Skin epidermis (tissue), 12 donors: Measurements from ENCODE around the gene ITSN2.

Experiments
- H3K27ac ChIP-seq, 21 experiments: fragments of 200-600 bp; sonication (generic) in 11 of 21; one replicate each; pipeline ENCODE4 v1.5.0; 2020; ENCODE audit warnings: mild to moderate bottlenecking in 3 of 21, inconsistent platforms in 2 of 21, moderate library complexity in 2 of 21
- H3K4me3 ChIP-seq, 7 experiments: fragments of 200-600 bp; sonication (generic) in 2 of 7; one replicate each; pipeline ENCODE4 v1.5.0; 2020; ENCODE audit warnings: inconsistent platforms in 2 of 7, mild to moderate bottlenecking in 2 of 7, moderate library complexity in 1 of 7

ITSN2 gene

DNA sequence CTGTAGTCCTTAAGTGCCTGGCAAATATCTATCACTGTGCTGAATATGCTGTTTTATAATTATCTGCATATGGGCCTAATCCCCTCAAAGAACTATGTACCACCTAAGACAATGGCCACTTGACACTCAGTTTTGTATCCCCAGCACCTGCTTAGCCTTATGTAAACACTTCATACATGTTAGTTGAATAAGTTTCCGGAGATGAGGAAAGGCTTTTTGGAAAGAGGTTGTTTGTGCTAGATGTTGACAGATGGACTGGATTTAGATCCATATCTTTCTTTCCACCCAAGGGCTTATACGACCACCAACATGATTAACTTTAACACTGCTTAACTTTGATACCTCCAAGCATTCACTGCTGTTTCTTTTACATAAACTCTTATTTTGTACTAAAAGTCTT lies 122.2 kb downstream of the ITSN2 start:
- H3K4me3 ChIP-seq, result no peak overlapping the region
- H3K27ac ChIP-seq, result no peak overlapping the region

DNA sequence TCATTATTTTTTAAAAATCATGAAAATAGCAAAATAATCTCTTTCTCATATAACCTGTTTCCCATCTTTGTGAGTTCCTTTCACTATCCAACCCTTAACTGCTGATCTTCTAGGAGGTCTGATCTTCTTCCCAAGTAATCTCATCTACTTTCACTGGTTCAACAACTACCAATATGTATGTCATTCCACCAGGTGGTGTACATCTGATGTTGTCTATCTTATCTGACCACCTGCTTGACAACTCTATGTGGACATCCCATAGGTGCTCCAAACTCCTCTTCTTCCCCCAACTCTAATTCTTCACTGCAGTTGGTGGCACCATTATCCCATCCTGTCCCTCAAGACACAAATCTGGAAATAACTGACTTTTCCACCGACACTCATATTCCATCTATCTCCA lies 123.0 kb downstream of the ITSN2 start:
- no peak overlapping the region for H3K27ac ChIP-seq
- H3K4me3 ChIP-seq, result no peak overlapping the region

DNA sequence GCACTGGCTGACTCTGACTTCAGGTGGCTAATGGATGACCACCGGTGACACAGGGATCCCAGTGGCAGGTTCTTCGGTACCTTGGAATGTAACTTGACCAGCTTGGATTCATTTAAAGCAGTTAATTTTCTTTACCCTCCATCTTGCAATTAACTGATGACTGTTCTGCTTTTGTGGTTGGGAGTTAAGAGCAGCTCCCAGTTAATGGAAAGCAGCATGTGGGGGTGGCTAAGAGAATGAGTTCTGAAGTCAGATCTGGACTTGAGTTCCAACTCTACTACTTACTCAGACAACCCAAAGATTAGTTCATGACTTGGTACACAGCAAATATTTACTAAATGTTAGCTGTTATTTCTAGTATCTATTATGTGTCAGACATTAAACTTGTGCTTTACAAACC lies 127.0 kb downstream of the ITSN2 start:
- H3K4me3 ChIP-seq, result no peak overlapping the region
- no peak overlapping the region for H3K27ac ChIP-seq

DNA sequence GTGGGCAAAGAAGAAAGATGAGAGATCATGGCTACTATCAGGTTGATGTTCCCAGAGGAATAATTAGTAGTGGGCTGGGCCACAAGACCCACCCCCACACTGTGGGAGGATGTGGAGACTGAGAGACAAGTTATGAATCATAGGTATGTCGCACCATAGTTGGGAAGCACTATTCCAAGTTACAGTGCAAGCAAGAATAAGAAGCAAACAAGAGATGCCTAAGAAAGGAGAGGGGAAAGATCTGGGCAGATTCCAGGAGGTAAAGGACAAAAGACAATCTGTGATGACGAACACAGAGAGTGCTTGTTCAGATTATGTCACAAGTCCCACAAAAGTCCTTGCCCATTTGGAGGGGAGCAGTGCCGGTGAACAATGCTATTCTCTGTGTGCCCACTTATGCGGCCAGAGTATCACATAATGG lies 128.9 kb downstream of the ITSN2 start:
- Histone ChIP-seq H3K4me3 (no peak overlapping the region), H3K27ac (no peak overlapping the region)

DNA sequence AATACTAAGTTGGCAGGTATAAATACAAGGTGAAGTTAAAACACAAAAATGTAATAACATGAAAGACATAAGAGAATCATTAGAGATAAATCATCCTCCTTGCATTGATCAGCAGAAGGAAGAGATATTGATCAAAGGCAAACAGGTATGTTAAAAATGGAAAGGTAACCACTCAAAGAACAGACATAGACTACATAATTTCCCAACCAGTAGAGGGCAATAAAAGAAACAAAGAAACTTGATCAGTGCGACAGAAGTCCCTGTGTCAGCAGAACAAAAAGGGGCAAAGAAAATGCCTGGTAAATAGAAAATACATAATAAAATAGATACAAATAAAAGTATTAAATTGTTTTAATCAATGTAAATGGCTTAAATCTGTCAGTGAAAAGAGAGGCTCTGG lies 131.9 kb downstream of the ITSN2 start:
- Histone ChIP-seq H3K4me3 (no peak overlapping the region), H3K27ac (no peak overlapping the region)

DNA sequence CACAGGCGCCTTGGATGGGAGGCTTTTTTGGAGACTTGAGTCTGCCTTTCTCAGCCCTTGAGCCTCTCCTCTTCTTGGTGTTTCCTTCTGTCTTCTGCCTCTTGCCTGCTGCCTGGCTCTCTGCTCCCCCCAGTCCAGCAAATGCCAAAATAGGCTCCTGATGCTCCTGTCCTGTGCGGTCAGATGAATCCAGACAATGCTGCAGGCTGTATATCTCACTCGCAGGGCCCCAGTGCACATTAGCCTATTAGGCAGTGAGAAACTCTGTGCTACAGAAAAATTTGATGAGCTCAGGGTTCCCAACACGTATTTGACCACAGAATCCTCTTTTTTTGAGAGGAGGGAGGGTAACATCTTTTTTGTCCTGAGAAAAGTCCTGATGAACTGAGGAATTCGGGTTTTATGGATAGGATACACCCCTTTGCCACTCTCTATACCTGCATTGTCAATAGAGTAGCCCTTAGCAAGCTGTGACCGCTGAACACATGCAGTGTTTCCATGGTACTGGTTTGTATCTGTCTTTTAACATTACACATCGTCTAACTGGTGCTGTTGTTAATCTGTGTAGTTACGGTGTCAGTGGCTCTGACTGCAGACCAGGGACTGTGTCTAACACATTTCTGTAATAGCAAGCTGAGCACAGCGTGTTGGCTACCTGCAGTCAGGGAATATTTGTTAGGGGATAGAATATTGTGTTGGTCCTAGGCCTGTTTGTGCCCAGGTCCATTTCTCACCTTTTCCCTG lies 134.7 kb downstream of the ITSN2 start:
- no peak overlapping the region for H3K27ac ChIP-seq
- no peak overlapping the region for H3K4me3 ChIP-seq

DNA sequence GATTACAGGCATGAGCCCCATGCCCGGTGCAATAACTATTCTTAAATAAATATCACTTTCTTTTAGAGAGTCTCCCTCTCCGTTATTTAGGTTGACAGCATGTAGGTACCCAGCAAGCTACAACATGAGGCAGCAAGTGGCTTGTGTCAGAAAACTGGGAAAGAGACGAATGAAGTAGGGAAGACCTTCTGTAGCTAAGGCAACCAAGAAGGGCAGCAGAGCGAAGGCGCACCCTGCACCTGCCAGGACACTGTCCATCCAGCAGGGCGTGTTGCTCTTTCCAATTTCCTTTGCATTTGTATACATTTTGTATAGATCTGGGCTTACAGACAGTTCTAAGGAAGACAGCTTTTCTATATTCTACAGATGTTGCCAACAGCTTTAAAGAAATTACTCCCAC lies 137.4 kb downstream of the ITSN2 start:
- Histone ChIP-seq H3K27ac (no peak overlapping the region), H3K4me3 (no peak overlapping the region)

DNA sequence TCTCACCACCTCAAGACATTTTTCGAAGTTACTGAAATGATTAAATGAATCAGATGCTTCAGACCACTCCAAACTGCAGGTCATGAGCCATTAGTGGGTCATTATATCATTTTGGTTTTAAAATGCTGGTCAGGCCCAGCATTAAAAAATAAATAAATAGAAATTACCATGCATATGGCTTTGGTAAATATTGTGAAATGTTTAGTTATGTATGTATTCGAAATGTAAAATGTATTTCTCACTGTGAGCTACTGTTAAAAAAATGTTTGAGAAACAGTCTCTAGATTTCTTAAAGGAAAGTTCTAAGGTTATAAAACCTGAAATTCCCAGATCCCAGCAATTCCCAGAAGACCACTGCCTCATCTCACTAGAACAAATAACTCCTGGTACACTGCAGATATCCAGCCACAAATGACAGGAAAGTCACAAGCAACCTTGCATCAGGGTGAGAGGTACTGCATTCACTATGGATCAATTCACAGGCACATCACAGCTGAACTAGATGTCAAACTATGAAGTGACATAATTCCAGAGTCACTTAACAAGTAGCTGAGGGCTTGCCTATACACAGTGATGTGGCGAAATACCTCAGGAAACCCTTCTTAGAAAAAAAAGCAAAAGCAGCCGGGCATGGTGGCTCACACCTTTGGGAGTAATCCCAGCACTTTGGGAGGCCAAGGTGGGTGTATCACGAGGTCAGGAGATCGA lies 138.8 kb downstream of the ITSN2 start:
- Histone ChIP-seq H3K4me3 (no peak overlapping the region), H3K27ac (no peak overlapping the region)

DNA sequence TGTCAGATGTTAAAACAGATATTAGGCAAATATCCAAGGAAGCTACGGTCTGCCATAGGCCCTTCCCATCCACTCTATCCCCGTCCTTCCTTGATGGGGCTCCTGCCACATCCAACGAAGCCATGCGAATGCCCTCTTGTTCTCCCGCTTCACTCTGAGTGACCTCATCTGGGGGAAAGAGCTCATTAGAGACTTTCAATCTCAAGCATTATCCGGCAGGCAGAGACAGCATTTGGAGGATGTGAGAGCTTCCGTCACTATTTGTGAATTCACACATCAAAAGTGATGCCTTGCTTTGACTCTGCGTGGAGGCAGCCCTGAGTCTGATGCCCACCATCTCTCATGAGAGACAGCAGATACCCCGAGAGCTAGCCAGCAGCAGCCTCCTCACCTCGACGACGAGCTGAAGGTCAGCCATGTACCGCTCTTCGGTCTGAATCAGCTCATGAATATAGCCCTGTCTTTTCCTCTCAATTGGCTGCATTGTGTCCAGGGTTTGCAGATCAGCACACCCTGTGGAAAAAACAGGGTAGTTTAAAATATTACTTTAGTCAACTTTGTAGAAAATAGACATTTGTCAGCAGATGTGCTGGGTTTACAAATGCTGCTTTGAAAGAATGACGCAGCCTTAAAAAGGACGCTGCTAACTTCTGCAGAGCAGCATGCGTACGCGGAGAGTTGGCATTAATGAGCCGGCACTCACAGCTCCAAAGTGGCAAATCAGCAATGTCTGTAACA lies 139.6 kb downstream of the ITSN2 start:
- H3K4me3 ChIP-seq, result no peak overlapping the region
- H3K27ac ChIP-seq, result no peak overlapping the region

DNA sequence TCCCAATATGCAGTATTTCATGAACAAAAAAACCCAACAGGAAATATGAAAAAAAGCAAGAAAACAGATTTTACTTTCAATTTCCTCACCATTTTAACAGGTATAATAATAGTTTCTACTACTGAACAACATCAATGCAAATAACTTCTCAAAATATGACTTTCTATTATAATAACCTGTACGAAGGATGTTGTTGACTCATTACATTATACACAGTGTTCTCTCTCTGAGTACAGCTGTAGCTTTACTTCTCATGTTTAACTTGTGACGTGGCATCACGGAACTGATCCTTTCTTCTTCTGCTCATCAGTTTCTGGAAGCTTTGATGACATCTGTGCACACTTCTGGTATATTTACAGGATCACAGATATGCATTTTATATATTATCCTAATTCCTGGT lies 145.5 kb downstream of the ITSN2 start:
- Histone ChIP-seq H3K4me3 (no peak overlapping the region), H3K27ac (no peak overlapping the region)

DNA sequence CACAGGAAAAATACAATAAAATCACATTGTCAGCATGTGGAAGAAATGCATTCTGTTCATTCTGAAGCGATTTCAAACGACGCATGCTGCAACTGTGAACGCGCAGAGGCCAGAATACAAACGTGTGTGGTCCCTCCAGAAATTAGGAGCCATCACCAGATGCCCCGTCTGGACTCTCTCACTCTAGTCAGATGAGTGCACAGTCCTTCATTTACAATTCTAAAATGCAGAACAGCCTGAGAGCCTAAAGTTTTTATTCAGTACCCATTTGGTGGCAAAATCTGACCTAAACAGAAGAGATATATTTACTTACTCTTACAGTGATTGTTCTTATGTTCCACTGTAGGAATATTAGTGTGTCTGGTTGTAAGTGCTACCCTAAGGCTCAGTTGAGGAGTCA lies 148.9 kb downstream of the ITSN2 start:
- Histone ChIP-seq H3K27ac (no peak overlapping the region), H3K4me3 (no peak overlapping the region)

DNA sequence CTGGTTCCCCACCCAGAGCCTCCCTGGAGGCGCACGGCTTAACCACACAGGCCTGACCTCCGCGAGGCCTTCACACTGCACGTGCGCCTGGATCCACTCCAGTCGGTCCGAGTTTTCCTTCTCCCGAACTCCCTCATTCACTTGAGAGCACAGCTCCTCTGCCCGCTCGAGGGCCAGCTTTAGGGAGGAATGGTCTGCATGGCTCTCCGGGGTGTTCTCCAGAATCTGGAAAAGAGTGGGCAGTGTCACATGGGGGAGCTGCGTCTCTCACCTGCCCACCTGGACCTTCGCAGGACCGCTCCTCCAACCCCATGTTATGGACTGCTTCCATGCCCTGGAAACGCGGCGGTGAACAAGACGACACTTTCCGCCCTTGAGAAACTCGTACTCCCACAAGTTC lies 149.6 kb downstream of the ITSN2 start:
- H3K27ac ChIP-seq, result no peak overlapping the region
- no peak overlapping the region for H3K4me3 ChIP-seq

DNA sequence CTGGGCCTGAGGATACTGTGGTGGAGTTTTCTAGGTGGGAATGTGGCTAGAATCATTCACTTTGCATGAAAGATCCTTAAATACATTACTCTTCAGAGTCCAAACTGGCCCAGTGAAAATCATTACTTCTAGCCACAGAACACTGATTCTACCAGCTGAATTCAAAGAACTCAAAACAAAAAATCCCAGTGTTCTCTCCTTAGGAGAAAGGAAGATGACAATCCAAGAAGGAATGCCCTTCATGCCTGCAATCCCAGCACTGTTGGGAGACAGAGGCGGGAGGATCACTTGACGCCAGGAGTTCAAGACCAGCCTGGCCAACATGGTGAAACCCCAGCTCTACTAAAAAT lies 150.3 kb downstream of the ITSN2 start:
- Histone ChIP-seq H3K4me3 (no peak overlapping the region), H3K27ac (no peak overlapping the region)

DNA sequence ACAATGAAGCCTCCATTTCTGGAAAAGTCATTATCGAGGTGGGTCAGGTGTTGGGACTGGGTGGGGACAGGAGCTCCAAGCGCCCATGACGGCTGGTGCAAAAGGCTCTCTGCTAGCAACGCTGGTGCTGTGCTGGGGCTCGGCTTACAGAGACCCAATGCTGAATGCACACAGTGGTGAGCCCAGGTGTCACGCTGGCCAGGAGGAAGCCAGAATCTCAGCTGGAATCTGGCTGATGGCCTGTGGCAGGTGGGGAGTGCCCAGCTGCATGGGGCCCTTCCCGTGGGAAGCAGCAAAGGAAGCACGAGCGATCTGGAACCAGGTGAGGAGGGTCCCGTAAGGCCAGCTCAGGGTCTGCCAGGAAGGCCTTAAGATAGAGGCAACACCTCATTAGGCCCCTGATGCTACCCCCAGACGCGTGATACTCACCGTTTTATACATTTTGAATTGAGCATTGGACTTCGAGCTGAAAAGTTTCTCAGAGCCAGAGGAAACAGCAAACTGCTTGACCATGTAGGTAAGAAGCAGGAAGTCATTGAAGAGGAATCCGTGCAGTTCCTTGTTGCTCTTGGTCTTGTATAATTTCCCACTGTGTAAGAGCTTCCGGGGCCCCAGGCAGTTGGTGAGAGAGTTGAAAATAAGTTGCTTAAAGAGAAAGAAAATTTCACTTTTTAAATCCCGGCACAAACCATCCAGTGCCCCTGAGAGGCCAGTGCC lies 150.8 kb downstream of the ITSN2 start:
- Histone ChIP-seq H3K27ac (no peak overlapping the region), H3K4me3 (no peak overlapping the region)

DNA sequence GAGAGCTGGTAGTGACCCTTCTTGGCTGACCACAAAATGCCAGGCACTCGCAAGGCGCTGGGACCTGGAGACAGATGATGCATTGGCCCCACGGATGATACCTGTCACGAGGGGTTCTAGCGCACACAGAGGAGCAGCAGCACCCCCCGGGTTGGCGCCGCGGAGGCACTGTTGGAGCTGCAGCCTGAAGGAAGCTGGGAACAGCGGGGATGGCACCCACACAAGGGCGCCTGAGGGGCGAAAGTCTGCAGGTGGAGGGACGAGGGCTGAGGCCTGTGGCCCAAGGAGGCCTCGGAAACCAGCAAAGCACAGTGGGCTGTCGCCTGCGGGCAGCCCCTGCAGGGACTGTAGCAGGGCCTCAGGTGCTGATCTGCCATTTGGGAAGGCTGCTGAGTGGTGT lies 151.8 kb downstream of the ITSN2 start:
- no peak overlapping the region for H3K27ac ChIP-seq
- H3K4me3 ChIP-seq, result no peak overlapping the region

DNA sequence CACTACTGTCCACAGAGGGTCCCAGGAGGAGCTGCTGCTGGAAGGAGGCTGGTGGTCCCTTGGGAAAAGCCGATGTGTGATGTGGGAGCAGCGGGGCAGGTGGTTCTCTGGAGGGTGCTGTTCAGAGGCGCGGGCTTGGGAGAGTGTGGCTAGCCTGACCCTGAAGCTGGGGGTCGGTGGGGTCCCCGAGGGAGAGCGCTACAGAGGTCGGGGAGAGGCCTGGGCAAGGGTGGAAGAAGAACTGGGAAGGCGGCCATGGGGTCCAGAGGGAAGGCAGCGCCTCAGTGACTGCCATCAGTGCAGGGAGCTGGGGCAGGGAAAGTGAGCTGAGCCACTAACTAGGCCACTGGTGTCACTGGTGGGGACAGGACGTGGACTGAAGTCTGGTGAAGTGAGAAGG lies 153.0 kb downstream of the ITSN2 start:
- no peak overlapping the region for H3K4me3 ChIP-seq
- no peak overlapping the region for H3K27ac ChIP-seq

DNA sequence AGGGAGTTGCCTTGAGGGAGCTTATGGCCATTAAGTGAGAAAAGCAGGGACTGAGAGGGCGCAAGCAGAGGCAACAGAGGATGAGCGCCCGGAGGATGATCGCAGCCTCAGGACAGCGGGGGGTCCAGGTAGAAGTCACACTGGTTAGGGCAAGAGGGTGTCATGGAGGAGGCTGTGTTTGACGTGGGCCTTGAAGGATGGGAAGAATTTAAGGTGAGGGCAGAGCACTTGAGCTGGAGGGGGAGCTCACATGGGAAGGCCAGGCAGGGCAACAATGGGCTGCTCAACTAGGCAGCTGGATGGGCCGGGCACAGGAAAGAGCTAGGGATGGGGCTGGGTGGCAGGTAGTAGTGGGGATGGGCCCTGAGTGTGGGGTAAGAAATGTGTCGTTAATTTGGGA lies 153.6 kb downstream of the ITSN2 start:
- Histone ChIP-seq H3K4me3 (no peak overlapping the region), H3K27ac (no peak overlapping the region)

DNA sequence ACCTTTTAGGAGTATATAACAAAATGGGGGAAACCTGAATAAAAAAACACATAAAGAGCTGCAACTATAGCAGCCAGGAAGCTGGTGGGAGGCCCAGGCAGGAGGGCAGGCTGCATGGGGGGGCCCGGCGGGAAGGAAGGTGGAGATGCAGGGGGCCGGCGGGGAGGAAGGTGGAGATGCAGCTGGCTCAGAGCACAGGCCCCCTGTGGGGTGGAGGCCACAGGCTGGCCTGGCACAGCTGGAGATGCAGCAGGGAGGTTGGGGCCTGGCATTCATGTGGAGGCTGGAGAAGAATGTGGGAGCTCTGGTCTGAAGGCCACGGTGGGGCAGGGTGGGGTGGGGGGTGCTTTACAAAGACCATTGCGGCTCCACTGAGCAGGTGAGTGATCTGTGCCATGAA lies 154.1 kb downstream of the ITSN2 start:
- no peak overlapping the region for H3K4me3 ChIP-seq
- H3K27ac ChIP-seq, result no peak overlapping the region

DNA sequence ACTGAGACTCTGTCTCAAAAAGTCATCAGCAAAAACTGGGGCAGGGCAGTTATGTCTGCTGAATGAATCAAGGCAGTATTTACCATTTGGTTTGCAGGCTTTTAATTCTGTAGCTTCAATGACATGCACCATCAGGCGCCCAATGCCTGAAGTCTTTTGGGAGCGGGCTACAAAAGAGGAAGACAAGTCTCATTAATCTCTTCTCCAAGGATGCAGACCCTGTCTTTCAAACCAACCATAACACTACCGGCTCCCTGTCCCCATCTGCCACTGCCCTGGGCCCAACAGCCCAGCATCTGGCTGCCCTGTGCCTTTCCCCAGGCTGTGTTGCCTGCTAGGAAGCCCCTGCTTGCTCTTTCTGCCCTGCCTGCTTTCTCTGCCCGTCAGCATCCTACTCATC lies 155.2 kb downstream of the ITSN2 start:
- H3K27ac ChIP-seq, result no peak overlapping the region
- no peak overlapping the region for H3K4me3 ChIP-seq

DNA sequence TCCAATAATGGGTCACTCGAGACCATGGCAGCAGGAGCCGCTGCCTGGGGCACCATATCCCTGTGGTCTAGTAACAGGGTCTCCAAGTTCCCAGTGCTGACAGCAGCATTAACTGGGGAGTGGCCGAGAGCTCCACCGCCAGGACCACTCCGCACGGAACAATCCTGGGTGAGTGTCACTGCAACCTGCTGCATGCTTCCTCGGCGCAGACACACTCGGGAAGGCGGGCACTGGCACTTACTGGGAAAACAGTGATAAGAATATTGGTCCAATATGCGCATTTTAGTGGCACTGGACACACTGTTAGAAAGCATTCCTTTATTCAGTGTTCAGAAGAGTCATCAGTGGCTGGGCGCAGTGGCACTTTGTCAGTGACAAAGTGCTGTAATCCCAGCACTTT lies 155.8 kb downstream of the ITSN2 start:
- Histone ChIP-seq H3K4me3 (no peak overlapping the region), H3K27ac (no peak overlapping the region)

DNA sequence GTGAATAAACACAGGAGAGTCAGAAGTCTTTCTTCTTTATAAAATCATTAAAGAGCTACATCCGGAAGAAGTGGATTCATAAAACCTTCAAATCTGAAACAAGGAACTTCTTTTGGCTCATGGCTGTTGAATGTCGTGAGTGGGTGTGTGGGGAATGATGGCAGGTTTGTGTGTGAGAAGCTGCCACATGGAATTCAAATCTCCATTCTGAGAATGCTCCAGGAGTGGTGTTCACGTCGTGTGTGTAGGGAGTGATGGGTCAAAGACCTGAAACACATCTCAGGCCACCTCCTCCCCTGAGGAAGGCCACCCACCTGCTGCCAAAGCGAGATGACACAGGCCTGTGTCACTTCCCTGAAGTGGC lies 156.6 kb downstream of the ITSN2 start:
- no peak overlapping the region for H3K4me3 ChIP-seq
- H3K27ac ChIP-seq, result no peak overlapping the region
